ENCODE results near the gene ELOVL5.

- no peak for TF ChIP-seq CTCF (IDR thresholded peaks at IDR 0.05)
- TF ChIP-seq EZH2 (IDR thresholded peaks at IDR 0.05; ENCODE audit: borderline replicate concordance, insufficient read depth, low read depth, low read length, poor library complexity, severe bottlenecking) = no peak
Observed at GRCh38 chr6:53311586-53311935, 37.2 kb downstream of the ELOVL5 start.
